Hippocampal formation (tissue), 2 donors: Measurements from ENCODE around the gene DIDO1.

Experiments
- DNase-seq, 2 donors: peaks; one replicate each; lab custom pipeline; 2025; lab: John Stamatoyannopoulos, UW

DIDO1 gene

DNA sequence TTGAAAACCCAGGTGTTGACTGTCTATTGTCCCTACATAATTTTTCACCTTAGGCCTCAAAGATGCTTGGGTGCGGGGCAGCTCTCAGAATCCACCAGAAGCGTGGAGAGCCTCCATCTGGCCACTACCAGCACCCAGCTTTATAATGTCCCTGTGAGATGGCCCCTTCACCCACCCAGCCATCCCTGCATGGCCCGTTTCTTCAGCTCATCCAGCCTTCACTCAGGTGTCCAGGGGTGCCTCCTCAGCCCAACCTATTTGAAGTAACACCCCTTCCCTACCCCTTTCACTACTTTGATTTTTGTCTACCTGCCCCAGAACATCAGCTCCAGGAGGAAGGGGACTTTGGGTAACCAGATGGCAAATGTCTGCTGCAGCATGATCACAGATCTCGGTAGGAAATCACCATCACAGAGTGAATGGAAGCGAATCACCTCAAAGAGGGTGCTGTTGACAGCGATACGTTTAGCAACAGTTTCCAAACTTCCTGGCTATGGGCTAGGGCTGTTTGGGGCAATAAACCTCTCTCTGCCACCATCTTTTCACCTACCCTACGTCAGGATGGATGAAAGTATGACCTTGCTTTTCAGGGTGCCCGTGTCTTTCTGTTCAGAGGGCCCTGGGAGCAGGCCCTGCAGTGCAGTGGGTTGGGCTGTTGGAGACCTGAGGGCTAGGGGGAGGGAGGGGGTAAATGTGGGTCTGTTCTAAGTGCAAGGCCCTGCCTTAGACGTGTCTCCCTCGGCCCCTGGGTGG, 25.0 kb upstream of the DIDO1 start:
- DNase-seq = no peak

GRCh38 chr20:62950741-62951140, 24.4 kb upstream of the DIDO1 start:
- DNase-seq = no peak

GRCh38 chr20:62949962-62950361, 23.7 kb upstream of the DIDO1 start:
- no peak for DNase-seq

GRCh38 chr20:62949153-62949821, 23.0 kb upstream of the DIDO1 start:
- no peak for DNase-seq

- no peak for DNase-seq
Measured at GRCh38 chr20:62947532-62948300, 21.4 kb upstream of the DIDO1 start.

GRCh38 chr20:62946918-62947317, 20.6 kb upstream of the DIDO1 start:
- DNase-seq = no peak

GRCh38 chr20:62945771-62946339, 19.6 kb upstream of the DIDO1 start:
- no peak for DNase-seq

- DNase-seq = no peak
Measured at GRCh38 chr20:62944746-62945145, 18.4 kb upstream of the DIDO1 start.

DNA sequence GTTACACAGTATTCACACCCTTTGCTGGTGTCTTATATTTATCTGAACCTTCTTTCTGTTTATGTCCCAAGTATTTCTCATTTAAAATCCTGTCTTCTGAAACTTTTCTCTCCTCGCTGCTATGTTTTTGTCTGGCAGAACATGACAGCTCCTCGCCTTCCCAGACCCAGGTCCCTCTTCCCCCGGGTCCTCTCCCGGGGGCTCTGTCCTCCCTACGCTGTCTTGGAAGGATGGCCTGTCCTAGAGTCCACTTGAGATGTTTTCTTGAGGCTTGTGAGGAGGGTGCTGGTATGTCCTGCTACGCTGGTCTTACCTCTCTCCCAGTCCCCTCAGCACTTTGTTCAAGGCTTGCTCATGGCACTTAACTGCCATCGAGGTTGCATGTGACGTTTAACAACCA, 17.9 kb upstream of the DIDO1 start:
- no peak for DNase-seq

DNA sequence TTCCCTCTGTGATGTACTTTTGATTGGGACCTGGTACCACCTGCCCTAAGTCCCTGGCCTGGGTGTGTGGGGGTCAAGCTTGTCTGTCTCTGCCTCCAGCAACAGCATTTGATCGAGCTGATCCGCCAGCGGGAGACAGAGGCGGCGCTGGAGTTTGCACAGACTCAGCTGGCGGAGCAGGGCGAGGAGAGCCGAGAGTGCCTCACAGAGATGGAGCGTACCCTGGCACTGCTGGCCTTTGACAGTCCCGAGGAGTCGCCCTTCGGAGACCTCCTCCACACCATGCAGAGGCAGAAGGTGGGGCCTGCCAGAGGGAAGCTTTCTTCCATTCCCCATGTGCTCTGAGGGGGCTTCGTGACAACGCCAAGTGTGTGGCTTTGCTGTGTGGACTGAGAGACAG, 17.1 kb upstream of the DIDO1 start:
- DNase-seq = no peak

- DNase-seq = no peak
Measured at GRCh38 chr20:62942456-62942855, 16.2 kb upstream of the DIDO1 start.

GRCh38 chr20:62941792-62942191, 15.5 kb upstream of the DIDO1 start:
- no peak for DNase-seq

DNA sequence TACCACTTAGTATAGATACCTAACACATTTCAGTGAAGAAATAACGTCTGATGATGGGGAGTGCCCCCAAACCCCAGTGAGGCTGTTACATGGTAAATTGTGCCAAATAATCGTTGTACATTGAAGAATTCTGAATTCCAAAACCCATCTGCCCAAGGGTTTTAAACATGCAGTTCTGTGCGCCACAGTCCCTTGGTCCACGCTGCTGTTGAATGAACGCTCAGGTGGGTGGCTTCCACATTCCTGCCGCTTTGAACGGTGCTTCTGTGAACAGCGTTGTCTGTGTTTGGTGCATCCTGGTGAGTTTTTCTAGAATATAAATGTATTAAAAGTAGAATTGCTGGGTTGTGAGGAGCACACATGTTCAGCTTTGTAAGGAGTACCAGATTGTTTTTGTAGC, 14.6 kb upstream of the DIDO1 start:
- DNase-seq = no peak

DNA sequence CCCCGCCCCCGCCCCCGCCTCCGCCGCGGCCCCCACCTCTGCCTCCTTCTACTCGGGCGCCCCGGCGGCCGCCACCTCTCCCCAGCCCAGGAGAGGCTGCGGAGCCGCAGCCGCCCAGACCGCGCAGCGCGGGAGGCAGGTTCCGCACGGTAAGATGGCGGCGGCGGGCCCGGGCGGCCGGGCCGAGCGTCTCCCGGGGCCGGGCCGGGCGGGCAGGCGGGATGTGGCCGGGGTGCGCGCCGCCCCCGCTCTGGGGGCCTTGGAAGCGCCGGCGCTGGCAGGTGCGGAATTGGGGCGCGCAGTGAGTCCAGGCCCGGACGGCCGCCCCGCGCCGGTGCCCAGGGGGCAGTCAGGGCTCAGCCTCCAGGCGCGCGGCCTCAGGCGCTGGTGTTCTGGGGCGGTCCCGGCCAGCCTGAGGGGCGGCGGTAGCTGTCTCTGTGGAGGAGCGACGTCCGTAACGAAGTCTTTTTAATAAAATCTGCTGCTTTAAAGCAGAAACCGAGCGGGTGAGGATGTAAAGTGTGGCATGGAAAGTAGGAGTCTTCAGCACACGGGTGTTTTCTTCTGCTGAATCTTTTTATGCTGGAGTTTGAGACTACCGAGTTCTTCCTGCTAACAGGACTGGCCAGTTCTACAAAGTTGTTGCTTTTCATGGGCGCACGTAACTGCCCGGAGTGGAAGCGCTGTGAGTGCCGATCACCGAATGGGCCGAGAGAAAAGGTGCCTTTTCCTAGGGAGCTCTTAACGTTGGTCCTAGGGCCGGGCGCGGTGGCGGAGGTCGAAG, 12.0 kb upstream of the DIDO1 start, which contains the start of gene GID8:
Gene GID8 (plus strand): TSS at position 43 of the 784 bp plus-strand sequence. CDS start 3,356 bp downstream, outside the sequence.
- peak in 1 of 2 donors; percentile 28 for DNase-seq

GRCh38 chr20:62937268-62938104, 11.2 kb upstream of the DIDO1 start:
- peak; percentile 91 for DNase-seq

- DNase-seq = no peak
Measured at GRCh38 chr20:62935968-62936585, 9.8 kb upstream of the DIDO1 start.

DNA sequence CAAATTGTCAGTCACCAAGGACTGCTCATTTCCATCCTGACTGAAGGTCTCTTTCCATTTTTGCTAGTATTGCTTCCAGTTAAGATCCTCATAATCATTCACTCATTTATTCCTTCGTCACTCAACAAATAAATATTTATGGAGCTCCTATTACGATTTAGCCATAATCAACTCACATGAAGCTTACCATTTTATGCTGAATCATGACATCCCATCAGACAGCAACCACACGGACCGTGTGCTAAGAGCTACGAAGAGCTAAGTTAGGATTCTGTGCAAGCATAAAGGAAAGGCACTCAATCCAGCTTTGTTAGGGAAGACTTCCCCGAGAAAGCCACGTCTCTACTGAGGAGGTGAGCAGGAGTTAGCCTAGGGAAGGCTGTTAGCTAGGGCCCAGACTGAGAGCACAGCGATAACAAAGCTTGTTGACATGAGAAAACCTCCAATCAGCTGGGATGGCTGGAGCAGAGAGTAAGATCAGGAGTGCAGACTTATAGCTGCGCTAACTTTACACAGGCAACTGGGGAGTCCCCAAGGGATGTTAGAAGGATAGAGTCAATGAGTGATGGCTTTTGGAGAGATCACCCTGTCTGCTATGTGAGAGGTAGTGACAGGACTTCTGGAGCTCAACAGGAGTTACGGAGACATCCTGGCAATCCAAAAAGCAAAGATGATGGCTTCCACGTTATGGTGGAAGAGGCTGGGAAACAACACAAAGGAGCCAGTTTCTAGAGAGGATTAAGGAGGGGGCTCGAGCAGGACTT, 9.1 kb upstream of the DIDO1 start:
- no peak for DNase-seq

GRCh38 chr20:62933966-62934365, 7.7 kb upstream of the DIDO1 start:
- DNase-seq = no peak

- no peak for DNase-seq
Measured at GRCh38 chr20:62931464-62931863, 5.2 kb upstream of the DIDO1 start.
